GM12878 (cell line): ENCODE results near the gene GJD2. TPM values are rescaled to one million over a fixed set of nuclear protein-coding genes. Genes with fewer than 3 reads are reported as not detected.

Experiments used
- ATAC-seq: fragments of 200-7000 bp; cut with Tn5 transposase; 3 replicates; pipeline ENCODE4 v1.9.1; 2020; ENCODE audit warnings: mild to moderate bottlenecking, moderate library complexity
- BruUV-seq: library from RNA; stranded (reverse); fragments of 400-500 nt; replicated peaks from 2 replicates; lab custom pipeline; 2021; lab: Mats Ljungman, UMichigan
- CTCF ChIA-PET: fragments of 300-600 bp; sonication (Branson Sonifier 250); formaldehyde crosslinking; extraction: SDS; loops from one replicate; lab custom pipeline; 2021; ENCODE audit warnings: inconsistent platforms; lab: Yijun Ruan, JAX
- POLR2A ChIA-PET: fragments of 350-600 bp; formaldehyde crosslinking; extraction: SDS; loops from one replicate; lab custom pipeline; 2021; ENCODE audit warnings: inconsistent platforms; lab: Charles Lee
- RAD21 ChIA-PET: fragments of 300-600 bp; sonication (Branson Sonifier 250); formaldehyde crosslinking; loops from one replicate; lab custom pipeline; 2023; ENCODE audit warnings: antibody characterized with exemption; ENCODE audit not compliant: unreplicated experiment; lab: Charles Lee
- SMC1A ChIA-PET: fragments of 300-600 bp; sonication (Branson Sonifier 250); formaldehyde crosslinking; loops from one replicate; lab custom pipeline; 2023; ENCODE audit not compliant: unreplicated experiment, uncharacterized antibody; lab: Charles Lee
- DNase-seq: peaks from one replicate; pipeline ENCODE4 v3.0.0-alpha.2; 2011; ENCODE audit warnings: low read depth, low spot score
- FAIRE-seq: peaks from 3 replicates; lab custom pipeline; 2011; peaks lifted over from hg19 to GRCh38; lab: Jason Lieb, UNC
- H2AFZ ChIP-seq: 2 replicates; pipeline ENCODE4 v1.6.0; 2011; ENCODE audit warnings: low read depth, low read length, control low read depth; ENCODE audit not compliant: control insufficient read depth
- H3K27ac ChIP-seq: 2 replicates; pipeline ENCODE4 v1.5.1; 2011; ENCODE audit warnings: control low read depth; ENCODE audit not compliant: control insufficient read depth, insufficient read depth
- H3K27me3 ChIP-seq, 2 experiments: replicated peaks in 1 of 2; 2 replicates each; pipeline versions ENCODE4 v1.6.0 to v1.6.1; 2011; ENCODE audit warnings: low read length in 1 of 2; ENCODE audit not compliant: control insufficient read depth in 2 of 2, insufficient read depth in 2 of 2
- H3K36me3 ChIP-seq, 2 experiments: 2 replicates each; pipeline ENCODE4 v1.5.1; 2011; ENCODE audit warnings: low read length in 1 of 2; ENCODE audit not compliant: control insufficient read depth in 2 of 2, insufficient read depth in 2 of 2
- H3K4me1 ChIP-seq: 2 replicates; pipeline ENCODE4 v1.6.1; 2011; ENCODE audit warnings: mild to moderate bottlenecking, low read length, moderate library complexity, mixed read lengths; ENCODE audit not compliant: control insufficient read depth, insufficient read depth
- H3K4me2 ChIP-seq: 2 replicates; pipeline ENCODE4 v1.6.0; 2011; ENCODE audit warnings: control low read depth; ENCODE audit not compliant: control insufficient read depth, insufficient read depth
- H3K4me3 ChIP-seq: fragments of 200-600 bp; sonication (generic); 2 replicates; pipeline ENCODE4 v1.5.1; 2016
- H3K79me2 ChIP-seq: 2 replicates; pipeline ENCODE4 v1.6.0; 2011; ENCODE audit warnings: low read length; ENCODE audit not compliant: control insufficient read depth, insufficient read depth
- H3K9ac ChIP-seq: 2 replicates; pipeline ENCODE4 v1.8.0; 2011; ENCODE audit warnings: low read length, control low read depth, mixed read lengths; ENCODE audit not compliant: control insufficient read depth, insufficient read depth
- H3K9me3 ChIP-seq: replicated peaks from 3 replicates; pipeline ENCODE4 v1.5.1; 2011; ENCODE audit warnings: mild to moderate bottlenecking, low read length; ENCODE audit not compliant: control insufficient read depth, insufficient read depth
- H4K20me1 ChIP-seq: 2 replicates; pipeline ENCODE4 v1.6.0; 2011; ENCODE audit not compliant: control insufficient read depth, insufficient read depth
- DPF2 ChIP-seq: fragments of 450-650 bp; IDR thresholded peaks from 2 replicates; pipeline ENCODE4 v1.6.1; 2017; ENCODE audit warnings: mild to moderate bottlenecking
- FOXK2 ChIP-seq: fragments of 450-650 bp; IDR thresholded peaks from 2 replicates; pipeline ENCODE4 v1.6.1; 2017; ENCODE audit warnings: mild to moderate bottlenecking, moderate library complexity
- KAT2A ChIP-seq: conservative IDR thresholded peaks from 2 replicates; pipeline ENCODE4 v1.6.1; 2011; ENCODE audit warnings: low read depth, low read length; ENCODE audit not compliant: control insufficient read depth
- MEF2A ChIP-seq: IDR thresholded peaks from 2 replicates; pipeline ENCODE4 v1.6.1; 2011; ENCODE audit warnings: low read depth, mild to moderate bottlenecking, low read length, moderate library complexity; ENCODE audit not compliant: insufficient read depth
- PAX5 ChIP-seq: IDR thresholded peaks from 2 replicates; pipeline ENCODE4 v1.6.1; 2011; ENCODE audit warnings: low read depth, low read length, borderline replicate concordance
- RB1 ChIP-seq: fragments of 450-650 bp; formaldehyde crosslinking; IDR thresholded peaks from 2 replicates; pipeline ENCODE4 v1.6.1; 2017; ENCODE audit warnings: mild to moderate bottlenecking, borderline replicate concordance
- SMARCA5 ChIP-seq: fragments of 450-650 bp; IDR thresholded peaks from 2 replicates; pipeline ENCODE4 v1.6.1; 2017; ENCODE audit warnings: mild to moderate bottlenecking
- TBL1XR1 ChIP-seq: IDR thresholded peaks from 2 replicates; pipeline ENCODE4 v1.6.1; 2012; ENCODE audit warnings: low read depth, low read length, improper control_type of control experiment
- ZBTB33 ChIP-seq: fragments of 450-650 bp; IDR thresholded peaks from 2 replicates; pipeline ENCODE4 v1.6.1; 2017; ENCODE audit warnings: mild to moderate bottlenecking
- WGBS: methylation state at CpG from one replicate; pipeline ENCODE4 v1.1.6; 2016; ENCODE audit warnings: low lambda C conversion rate; ENCODE audit not compliant: insufficient replicate concordance, insufficient coverage; ENCODE audit errors: missing lambda C conversion rate; 5-methylcytosine and 5-hydroxymethylcytosine counted together
- in situ Hi-C: fragments of 300-500 bp; cut with MboI; formaldehyde crosslinking; loops from 9 replicates; pipeline ENCODE4 v1.14.3; 2018; ENCODE audit warnings: mixed read lengths
- intact Hi-C: fragments of 100-400 bp; cut with micrococcal nuclease; formaldehyde crosslinking; loops from one replicate; pipeline ENCODE4 v1.14.2; 2022; ENCODE audit not compliant: unreplicated experiment
- polyA plus RNA-seq, 11 experiments: library from polyadenylated mRNA; depleted of rRNA in 4 of 11; unstranded in 6 of 11; stranded (reverse) in 5 of 11; fragments of >200 nt; fragmentation: Nextera tagmentation in 4 of 11; fragmentation: Illumina TruSeq in 1 of 11; extraction: Ambion mirVana in 4 of 11; extraction: Trizol in 1 of 11; gene quantifications; 1 replicate in 1 of 11; 2 replicates in 10 of 11; pipeline versions ENCODE4 v1.2.1 to v1.2.3, GENCODE V29; 2011 to 2016; ENCODE audit warnings: inconsistent platforms in 2 of 11, missing spikeins in 2 of 11, low read depth in 1 of 11
- total RNA-seq, 4 experiments: library from RNA; depleted of rRNA in 3 of 4; stranded (reverse); fragments of >200 nt in 3 of 4; fragmentation: Illumina TruSeq in 1 of 4; extraction: Trizol in 1 of 4; gene quantifications; 2 replicates each; pipeline versions ENCODE4 v1.2.1 to v1.2.3, GENCODE V29; 2013 to 2021

Gene GJD2
- total and polyA plus RNA-seq, 10 of the 15 experiments (the other 5 are each of a cell fraction or from before 2014, with no cell fraction given), result not detected

DNA sequence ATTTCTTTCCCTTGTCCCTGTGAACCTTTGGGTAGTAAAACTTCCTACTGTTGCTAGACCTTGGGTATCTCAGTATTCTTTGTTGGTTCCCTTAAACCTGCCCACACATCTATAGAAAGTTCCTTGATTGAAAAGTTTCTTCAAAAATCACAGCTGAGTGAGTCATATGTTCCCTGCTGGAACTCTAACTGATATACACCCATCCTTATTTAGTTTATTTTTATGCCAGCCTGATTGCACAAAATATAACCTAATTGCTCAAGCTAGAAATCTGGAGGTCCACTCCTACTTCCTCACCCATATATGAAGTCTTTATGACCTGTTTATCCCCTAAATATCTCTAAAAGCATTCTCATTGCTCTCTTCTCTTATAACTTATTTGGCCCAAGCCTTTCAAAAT, 13.7 kb upstream of the GJD2 start (continued):
- no peak for TF ChIP-seq ZBTB33
- TF ChIP-seq PAX5, result no peak
- no peak for TF ChIP-seq SMARCA5
- TF ChIP-seq DPF2, result no peak

- FAIRE-seq (no peak), ATAC-seq (no peak), DNase-seq (no peak)
- in situ Hi-C loops, result no loop called here
- H3K27me3 ChIP-seq, result no peaks in the 10 kb centered on the region
- no peak for TF ChIP-seq FOXK2
- no peak for TF ChIP-seq MEF2A
- TF ChIP-seq KAT2A, result no peak
- no peak for TF ChIP-seq ZBTB33
- no peak for TF ChIP-seq TBL1XR1
- TF ChIP-seq RB1, result no peak
- no peaks in the 10 kb centered on the region for H3K79me2 ChIP-seq
- H3K9ac ChIP-seq, result no peak overlapping the region
- no peak overlapping the region for H3K4me2 ChIP-seq
- intact Hi-C loops, result no loop called here
- CTCF ChIA-PET, result no interaction called here
- H3K4me1 ChIP-seq, result no peaks in the 10 kb centered on the region
- no peak overlapping the region for H3K4me3 ChIP-seq
- no peak overlapping the region for H2AFZ ChIP-seq
- no peak overlapping the region for H3K27ac ChIP-seq
- SMC1A ChIA-PET, result interaction anchor here (1.2 kb wide), 1 partner anchor 71 kb away, joined by 3 read pairs; no protein-coding TSS in a partner anchor
- WGBS, result 21% methylated on average over 5 of the region's 5 CpGs
- RAD21 ChIA-PET, result no interaction called here
- BruUV-seq, result no TSS peak
- no peaks in the 10 kb centered on the region for H4K20me1 ChIP-seq
- POLR2A ChIA-PET, result no interaction called here
- no peaks in the 10 kb centered on the region for H3K9me3 ChIP-seq
- H3K36me3 ChIP-seq, result no peaks in the 10 kb centered on the region
Measured at GRCh38 chr15:34765741-34766140, 10.9 kb upstream of the GJD2 start.
